Neural progenitor cell (in vitro differentiated cells): ENCODE results near the gene CX3CL1. TPM values are rescaled to one million over a fixed set of nuclear protein-coding genes. Genes with fewer than 3 reads are reported as not detected.
A peak's percentile ranks its signal among the peaks of the same experiment; 100 is the strongest.
"Not testable (repeated sequence)": the region's sequence is repeated elsewhere in the genome, so short reads cannot be mapped to it uniquely, and the experiment has no call there.

ENCODE experiments used
- DNase-seq: peaks from one replicate; pipeline ENCODE4 v3.0.0-alpha.2; 2016; ENCODE audit warnings: low spot score
- H2AFZ ChIP-seq: fragments of 200-600 bp; sonication (generic); replicated peaks from 2 replicates; pipeline ENCODE4 v1.6.1; 2016; ENCODE audit warnings: antibody characterized with exemption
- H3F3A ChIP-seq: fragments of 200-600 bp; sonication (generic); 2 replicates; pipeline ENCODE4 v1.6.1; 2016; ENCODE audit warnings: antibody characterized with exemption, low read depth
- H3K27ac ChIP-seq: fragments of 200-600 bp; sonication (generic); 2 replicates; pipeline ENCODE4 v1.5.1; 2016; ENCODE audit warnings: mild to moderate bottlenecking
- H3K27me3 ChIP-seq: fragments of 200-600 bp; sonication (generic); 2 replicates; pipeline ENCODE4 v1.6.1; 2016; ENCODE audit warnings: mild to moderate bottlenecking, moderate library complexity
- H3K36me3 ChIP-seq: fragments of 200-600 bp; sonication (generic); 2 replicates; pipeline ENCODE4 v1.5.1; 2016
- H3K4me1 ChIP-seq: fragments of 200-600 bp; sonication (generic); 2 replicates; pipeline ENCODE4 v1.6.1; 2016; ENCODE audit warnings: mixed run types
- H3K4me2 ChIP-seq: fragments of 200-600 bp; sonication (generic); 2 replicates; pipeline ENCODE4 v1.6.1; 2016
- H3K4me3 ChIP-seq: fragments of 200-600 bp; sonication (generic); 2 replicates; pipeline ENCODE4 v1.5.1; 2016
- H3K79me2 ChIP-seq: fragments of 200-600 bp; sonication (generic); 2 replicates; pipeline ENCODE4 v1.6.1; 2016; ENCODE audit warnings: low read depth
- H3K9ac ChIP-seq: fragments of 200-600 bp; sonication (generic); 2 replicates; pipeline ENCODE4 v1.6.1; 2016
- H3K9me3 ChIP-seq: fragments of 200-600 bp; sonication (generic); 2 replicates; pipeline ENCODE4 v1.5.1; 2016; ENCODE audit warnings: low read depth
- H4K20me1 ChIP-seq: fragments of 200-600 bp; sonication (generic); 2 replicates; pipeline ENCODE4 v1.6.1; 2016; ENCODE audit warnings: low read depth
- H3K27ac Mint-ChIP-seq: 3 replicates; pipeline ENCODE4 v1.8.0; 2021; ENCODE audit warnings: mixed read lengths
- H3K27me3 Mint-ChIP-seq: 2 replicates; pipeline ENCODE4 v1.8.0; 2022; ENCODE audit warnings: low read depth, mild to moderate bottlenecking, inconsistent platforms, moderate library complexity, mixed read lengths; ENCODE audit not compliant: insufficient read depth
- H3K36me3 Mint-ChIP-seq: 3 replicates; pipeline ENCODE4 v1.8.0; 2021; ENCODE audit warnings: mixed read lengths
- H3K4me1 Mint-ChIP-seq: 3 replicates; pipeline ENCODE4 v1.8.0; 2021; ENCODE audit warnings: mixed read lengths
- H3K4me3 Mint-ChIP-seq: 3 replicates; pipeline ENCODE4 v1.8.0; 2021; ENCODE audit warnings: mild to moderate bottlenecking, moderate library complexity, mixed read lengths
- H3K9me3 Mint-ChIP-seq: 3 replicates; pipeline ENCODE4 v1.8.0; 2020; ENCODE audit warnings: mixed read lengths
- CTCF ChIP-seq: fragments of 200-600 bp; sonication (generic); IDR thresholded peaks from 2 replicates; pipeline ENCODE4 v1.5.1; 2017; ENCODE audit warnings: antibody characterized with exemption, mild to moderate bottlenecking
- EZH2 ChIP-seq: fragments of 200-600 bp; sonication (generic); IDR thresholded peaks from 2 replicates; pipeline ENCODE4 v1.6.1; 2017; ENCODE audit warnings: antibody characterized with exemption, mild to moderate bottlenecking, moderate library complexity
- EZH2phosphoT487 ChIP-seq: fragments of 200-600 bp; sonication (generic); IDR thresholded peaks from 2 replicates; pipeline ENCODE4 v1.6.1; 2017; ENCODE audit warnings: antibody characterized with exemption
- total RNA-seq: library from RNA; depleted of rRNA; stranded (reverse); fragments of >200 nt; gene quantifications from 2 replicates; pipeline ENCODE4 v1.2.3, GENCODE V29; 2015; ENCODE audit warnings: low replicate concordance

CX3CL1 gene
- total RNA-seq, 1 donor from 2014 or later, result 0.65 TPM

- TF ChIP-seq EZH2phosphoT487, result no peak
- TF ChIP-seq CTCF, result no peak
- TF ChIP-seq EZH2, result no peak
- Histone ChIP-seq H3K9me3 (no peaks in the 10 kb centered on the region), H3K4me1 (peaks cover 28% of the 10 kb centered on the region), H3K36me3 (no peaks in the 10 kb centered on the region), H4K20me1 (no peaks in the 10 kb centered on the region), H3K4me3 (no peak overlapping the region), H3K27ac (no peak overlapping the region), H3K27me3 (no peaks in the 10 kb centered on the region), H3K79me2 (no peaks in the 10 kb centered on the region), H3F3A (peaks cover 2% of the 10 kb centered on the region), H3K4me2 (peak overlapping the region; percentile 73), H3K9ac (no peak overlapping the region), H2AFZ (peak overlapping the region; percentile 80)
- peak overlapping the region; percentile 96 for H3K27ac Mint-ChIP-seq
- no peak for DNase-seq
- peaks cover 2% of the 10 kb centered on the region for H3K36me3 Mint-ChIP-seq
- H3K4me3 Mint-ChIP-seq, result peak overlapping the region; percentile 83
- peaks cover 7% of the 10 kb centered on the region for H3K27me3 Mint-ChIP-seq
- no peaks in the 10 kb centered on the region for H3K9me3 Mint-ChIP-seq
- peaks cover 37% of the 10 kb centered on the region for H3K4me1 Mint-ChIP-seq
Measured at GRCh38 chr16:57371494-57372371, 557 bp upstream of the CX3CL1 start.

- Histone ChIP-seq H3K4me2 (peak overlapping the region; percentile 7), H3K9me3 (no peaks in the 10 kb centered on the region), H3F3A (peaks cover 2% of the 10 kb centered on the region), H2AFZ (no peak overlapping the region), H3K27ac (no peak overlapping the region), H3K9ac (no peak overlapping the region), H4K20me1 (no peaks in the 10 kb centered on the region), H3K79me2 (no peaks in the 10 kb centered on the region), H3K4me3 (no peak overlapping the region), H3K4me1 (peaks cover 28% of the 10 kb centered on the region), H3K27me3 (no peaks in the 10 kb centered on the region), H3K36me3 (no peaks in the 10 kb centered on the region)
- no peaks in the 10 kb centered on the region for H3K9me3 Mint-ChIP-seq
- peaks cover 8% of the 10 kb centered on the region for H3K27me3 Mint-ChIP-seq
- DNase-seq, result peak; percentile 13
- H3K4me1 Mint-ChIP-seq, result peaks cover 49% of the 10 kb centered on the region
- H3K36me3 Mint-ChIP-seq, result peaks cover 2% of the 10 kb centered on the region
- H3K4me3 Mint-ChIP-seq, result peak overlapping the region; percentile 83
- no peak for TF ChIP-seq CTCF
- TF ChIP-seq EZH2, result no peak
- no peak for TF ChIP-seq EZH2phosphoT487
- H3K27ac Mint-ChIP-seq, result peak overlapping the region; percentile 57
Measured at GRCh38 chr16:57373117-57373947, 1.0 kb downstream of the CX3CL1 start.

DNA sequence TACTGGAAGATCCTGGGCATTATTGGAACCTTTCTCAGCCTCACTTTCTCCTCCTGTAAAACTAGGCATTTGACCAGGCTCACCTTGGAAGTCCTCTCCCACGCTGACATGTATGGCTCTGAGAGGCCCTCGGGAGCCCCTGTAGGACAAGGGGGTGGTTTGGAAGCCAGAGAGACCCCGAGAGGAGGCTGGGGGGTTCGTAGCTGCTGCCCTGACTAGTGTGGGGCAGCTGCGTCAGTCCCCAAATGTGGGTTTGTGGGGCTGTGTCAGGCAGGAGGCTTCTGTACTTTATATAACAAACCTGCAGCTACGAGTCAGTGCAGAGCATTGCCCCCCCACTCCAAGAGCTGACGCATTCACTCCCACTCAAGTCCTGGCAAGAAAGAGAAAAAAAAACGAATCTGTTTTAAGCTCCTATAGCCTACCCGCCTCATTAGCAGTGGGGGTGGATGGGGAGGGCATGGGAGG lies 1.8 kb downstream of the CX3CL1 start:
- Mint-ChIP-seq H3K27ac (peak overlapping the region; percentile 57), H3K4me3 (peak overlapping the region; percentile 83), H3K27me3 (peaks cover 8% of the 10 kb centered on the region), H3K36me3 (peaks cover 2% of the 10 kb centered on the region), H3K9me3 (no peaks in the 10 kb centered on the region), H3K4me1 (peaks cover 49% of the 10 kb centered on the region)
- Histone ChIP-seq H3K4me3 (no peak overlapping the region), H2AFZ (no peak overlapping the region), H3K36me3 (no peaks in the 10 kb centered on the region), H3F3A (peaks cover 2% of the 10 kb centered on the region), H3K27me3 (no peaks in the 10 kb centered on the region), H3K4me2 (peak overlapping the region; percentile 7), H3K79me2 (no peaks in the 10 kb centered on the region), H3K9me3 (no peaks in the 10 kb centered on the region), H3K4me1 (peaks cover 28% of the 10 kb centered on the region), H3K9ac (no peak overlapping the region), H3K27ac (no peak overlapping the region), H4K20me1 (no peaks in the 10 kb centered on the region)
- TF ChIP-seq CTCF, result no peak
- TF ChIP-seq EZH2, result no peak
- no peak for TF ChIP-seq EZH2phosphoT487
- no peak for DNase-seq

- not testable (repeated sequence) for H3K9ac ChIP-seq, H3K4me2 ChIP-seq, DNase-seq, H3K36me3 Mint-ChIP-seq, H3K9me3 ChIP-seq, H3K9me3 Mint-ChIP-seq, H2AFZ ChIP-seq, H3K27me3 Mint-ChIP-seq, H3K27ac Mint-ChIP-seq, H3K36me3 ChIP-seq, H4K20me1 ChIP-seq, H3F3A ChIP-seq, H3K79me2 ChIP-seq, H3K27ac ChIP-seq, H3K27me3 ChIP-seq, H3K4me3 Mint-ChIP-seq, H3K4me3 ChIP-seq
- peaks cover 28% of the 10 kb centered on the region for H3K4me1 ChIP-seq
- peaks cover 49% of the 10 kb centered on the region for H3K4me1 Mint-ChIP-seq
Measured at GRCh38 chr16:57374925-57375465, 2.7 kb downstream of the CX3CL1 start.
